OCI-LY7 (cell line): ENCODE data around the gene MRPL53.

Experiments used
- EZH2phosphoT487 ChIP-seq: fragments of 200-600 bp; sonication (generic); IDR thresholded peaks from 2 replicates; pipeline ENCODE4 v1.6.1; 2018; ENCODE audit warnings: low read depth, borderline replicate concordance, mild to moderate bottlenecking, mixed run types, antibody characterized with exemption, low read length, moderate library complexity, mixed read lengths
- TF ChIP-seq, protein P1 (sequence below): fragments of 200-600 bp; sonication (generic); conservative IDR thresholded peaks from 2 replicates; pipeline ENCODE4 v1.5.1; 2014; ENCODE audit warnings: mild to moderate bottlenecking, antibody characterized with exemption, low read length, moderate library complexity, mixed read lengths

DNA sequence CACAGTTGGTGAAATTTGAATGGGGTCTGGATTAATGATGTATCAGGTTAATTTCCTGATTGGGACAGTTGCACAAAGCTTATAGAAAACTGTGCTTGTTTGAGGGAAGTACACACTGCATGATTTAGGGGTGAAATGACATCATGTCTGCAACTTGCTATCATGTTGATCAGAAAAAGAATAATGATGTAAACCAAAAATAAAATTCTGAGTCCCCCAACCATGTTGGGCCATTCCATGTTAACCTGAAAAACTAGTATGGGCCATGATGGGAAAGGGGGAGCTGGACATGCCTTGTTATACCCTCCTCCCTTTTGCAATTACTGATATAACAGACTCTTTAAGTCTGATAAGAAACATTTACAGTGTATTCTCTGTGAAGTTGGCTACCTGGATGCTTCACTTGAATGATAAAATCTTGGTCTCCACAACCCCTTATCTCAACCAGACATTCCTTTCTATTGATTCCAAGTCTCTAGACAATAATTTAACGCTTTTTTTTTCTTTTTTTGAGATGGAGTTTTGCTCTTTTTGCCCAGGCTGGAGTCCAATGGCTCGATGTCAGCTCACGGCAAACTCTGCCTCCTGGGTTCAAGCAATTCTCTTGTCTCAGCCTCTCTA is 21.8 kb downstream of the MRPL53 start:
- TF ChIP-seq, protein P1, sequence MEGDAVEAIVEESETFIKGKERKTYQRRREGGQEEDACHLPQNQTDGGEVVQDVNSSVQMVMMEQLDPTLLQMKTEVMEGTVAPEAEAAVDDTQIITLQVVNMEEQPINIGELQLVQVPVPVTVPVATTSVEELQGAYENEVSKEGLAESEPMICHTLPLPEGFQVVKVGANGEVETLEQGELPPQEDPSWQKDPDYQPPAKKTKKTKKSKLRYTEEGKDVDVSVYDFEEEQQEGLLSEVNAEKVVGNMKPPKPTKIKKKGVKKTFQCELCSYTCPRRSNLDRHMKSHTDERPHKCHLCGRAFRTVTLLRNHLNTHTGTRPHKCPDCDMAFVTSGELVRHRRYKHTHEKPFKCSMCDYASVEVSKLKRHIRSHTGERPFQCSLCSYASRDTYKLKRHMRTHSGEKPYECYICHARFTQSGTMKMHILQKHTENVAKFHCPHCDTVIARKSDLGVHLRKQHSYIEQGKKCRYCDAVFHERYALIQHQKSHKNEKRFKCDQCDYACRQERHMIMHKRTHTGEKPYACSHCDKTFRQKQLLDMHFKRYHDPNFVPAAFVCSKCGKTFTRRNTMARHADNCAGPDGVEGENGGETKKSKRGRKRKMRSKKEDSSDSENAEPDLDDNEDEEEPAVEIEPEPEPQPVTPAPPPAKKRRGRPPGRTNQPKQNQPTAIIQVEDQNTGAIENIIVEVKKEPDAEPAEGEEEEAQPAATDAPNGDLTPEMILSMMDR, result no peak
- no peak for TF ChIP-seq EZH2phosphoT487
